Measurements from ENCODE around the gene EML4.

GRCh38 chr2:42207826-42208225 is 38.7 kb downstream of the EML4 start:
- TF ChIP-seq CTCF (conservative IDR thresholded peaks at IDR 0.05; ENCODE audit: low read length) (no peak), EZH2phosphoT487 (IDR thresholded peaks at IDR 0.05; ENCODE audit: borderline replicate concordance, low read depth, low read length) (no peak)
